AG04449 (cell line): ENCODE results near the gene TM4SF1.

Experiments
- CTCF ChIA-PET: fragments of 350-600 bp; formaldehyde crosslinking; extraction: SDS; loops from one replicate; lab custom pipeline; 2021; ENCODE audit warnings: antibody characterized with exemption; lab: Yijun Ruan, JAX
- POLR2A ChIA-PET: fragments of 400-600, 350-600 bp; formaldehyde crosslinking; extraction: SDS; loops from one replicate; lab custom pipeline; 2020; ENCODE audit warnings: antibody characterized with exemption, inconsistent platforms; lab: Yijun Ruan, JAX
- DNase-seq: peaks from one replicate; pipeline ENCODE4 v3.0.0-alpha.2; 2010; ENCODE audit warnings: low read depth, low spot score
- H3K4me3 ChIP-seq: 2 replicates; pipeline ENCODE4 v1.5.1; 2011; ENCODE audit warnings: low read depth, mild to moderate bottlenecking, control low read depth, low read length
- TF ChIP-seq, protein P1 (sequence below): IDR thresholded peaks from one replicate; pipeline ENCODE4 v1.5.1; 2011; ENCODE audit warnings: mild to moderate bottlenecking, moderate library complexity, low read length, control low read depth, inconsistent platforms; ENCODE audit not compliant: insufficient read depth; ENCODE audit errors: missing control alignments

Gene TM4SF1

DNA sequence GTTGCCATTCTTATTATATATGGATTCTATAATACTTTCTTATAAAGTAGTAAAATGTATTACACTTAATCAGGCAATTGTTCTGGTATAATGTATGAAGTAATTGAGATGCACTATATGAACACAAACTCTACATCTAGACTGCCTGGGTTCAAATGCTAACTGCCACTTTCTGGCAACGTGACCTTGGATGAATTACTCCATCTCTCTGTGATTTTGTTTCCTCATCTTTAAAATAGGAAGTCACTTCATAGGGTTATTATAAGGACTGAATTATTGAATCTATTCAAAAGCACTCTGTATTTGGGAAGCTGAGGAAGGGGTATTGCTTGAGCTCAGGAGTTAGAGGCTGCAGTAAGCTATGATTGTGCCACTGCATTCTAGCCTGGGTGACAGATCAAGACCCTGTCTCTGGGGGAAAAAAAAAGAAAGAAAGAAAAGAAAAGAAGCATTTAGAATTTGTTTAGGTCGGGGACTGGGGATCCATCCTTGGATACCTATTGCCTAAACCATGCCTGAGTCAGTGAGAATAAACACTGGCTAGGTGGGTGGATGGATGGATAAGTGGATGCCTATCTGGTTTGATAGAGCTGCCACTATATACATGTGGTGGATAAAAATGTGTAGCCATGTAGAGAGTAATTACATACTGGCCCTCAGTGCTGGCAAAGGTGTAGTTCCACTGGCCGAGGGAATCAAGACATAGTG lies 2.5 kb downstream of the TM4SF1 start:
- TF ChIP-seq, protein P1, sequence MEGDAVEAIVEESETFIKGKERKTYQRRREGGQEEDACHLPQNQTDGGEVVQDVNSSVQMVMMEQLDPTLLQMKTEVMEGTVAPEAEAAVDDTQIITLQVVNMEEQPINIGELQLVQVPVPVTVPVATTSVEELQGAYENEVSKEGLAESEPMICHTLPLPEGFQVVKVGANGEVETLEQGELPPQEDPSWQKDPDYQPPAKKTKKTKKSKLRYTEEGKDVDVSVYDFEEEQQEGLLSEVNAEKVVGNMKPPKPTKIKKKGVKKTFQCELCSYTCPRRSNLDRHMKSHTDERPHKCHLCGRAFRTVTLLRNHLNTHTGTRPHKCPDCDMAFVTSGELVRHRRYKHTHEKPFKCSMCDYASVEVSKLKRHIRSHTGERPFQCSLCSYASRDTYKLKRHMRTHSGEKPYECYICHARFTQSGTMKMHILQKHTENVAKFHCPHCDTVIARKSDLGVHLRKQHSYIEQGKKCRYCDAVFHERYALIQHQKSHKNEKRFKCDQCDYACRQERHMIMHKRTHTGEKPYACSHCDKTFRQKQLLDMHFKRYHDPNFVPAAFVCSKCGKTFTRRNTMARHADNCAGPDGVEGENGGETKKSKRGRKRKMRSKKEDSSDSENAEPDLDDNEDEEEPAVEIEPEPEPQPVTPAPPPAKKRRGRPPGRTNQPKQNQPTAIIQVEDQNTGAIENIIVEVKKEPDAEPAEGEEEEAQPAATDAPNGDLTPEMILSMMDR, result no peak
- no peak overlapping the region; the same call in 1 of the 2 replicates for H3K4me3 ChIP-seq
- ChIA-PET POLR2A (no interaction called here), CTCF (interaction anchor here (1.0 to 3.5 kb wide), 3 partner anchors 10 to 105 kb away, joined by 3 to 25 read pairs (median 11); no protein-coding TSS in a partner anchor)
- no peak for DNase-seq

DNA sequence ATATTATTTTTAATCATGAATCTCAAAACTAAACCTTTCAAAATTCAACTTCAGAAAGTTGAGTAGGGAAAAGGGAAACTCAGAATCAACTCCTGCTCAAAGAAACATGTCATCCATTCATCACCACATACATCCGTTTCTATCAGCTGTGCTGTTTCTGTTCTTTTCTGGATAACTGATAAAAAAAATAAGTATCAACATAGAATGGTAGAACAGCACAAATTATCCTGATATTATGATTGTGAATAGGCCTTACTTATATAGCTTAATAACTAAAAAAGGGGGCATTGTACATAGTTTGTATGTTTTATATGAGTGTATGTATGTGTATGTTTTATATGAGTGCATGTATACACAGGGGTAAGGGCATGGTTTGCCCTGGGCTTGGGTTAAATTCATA lies 3.1 kb downstream of the TM4SF1 start:
- ChIA-PET CTCF (interaction anchor here (0.8 to 3.5 kb wide), 5 partner anchors 11 to 392 kb away, joined by 3 to 25 read pairs (median 11); no protein-coding TSS in a partner anchor), POLR2A (no interaction called here)
- DNase-seq, result no peak
- TF ChIP-seq, protein P1, result no peak
- H3K4me3 ChIP-seq, result no peak overlapping the region

DNA sequence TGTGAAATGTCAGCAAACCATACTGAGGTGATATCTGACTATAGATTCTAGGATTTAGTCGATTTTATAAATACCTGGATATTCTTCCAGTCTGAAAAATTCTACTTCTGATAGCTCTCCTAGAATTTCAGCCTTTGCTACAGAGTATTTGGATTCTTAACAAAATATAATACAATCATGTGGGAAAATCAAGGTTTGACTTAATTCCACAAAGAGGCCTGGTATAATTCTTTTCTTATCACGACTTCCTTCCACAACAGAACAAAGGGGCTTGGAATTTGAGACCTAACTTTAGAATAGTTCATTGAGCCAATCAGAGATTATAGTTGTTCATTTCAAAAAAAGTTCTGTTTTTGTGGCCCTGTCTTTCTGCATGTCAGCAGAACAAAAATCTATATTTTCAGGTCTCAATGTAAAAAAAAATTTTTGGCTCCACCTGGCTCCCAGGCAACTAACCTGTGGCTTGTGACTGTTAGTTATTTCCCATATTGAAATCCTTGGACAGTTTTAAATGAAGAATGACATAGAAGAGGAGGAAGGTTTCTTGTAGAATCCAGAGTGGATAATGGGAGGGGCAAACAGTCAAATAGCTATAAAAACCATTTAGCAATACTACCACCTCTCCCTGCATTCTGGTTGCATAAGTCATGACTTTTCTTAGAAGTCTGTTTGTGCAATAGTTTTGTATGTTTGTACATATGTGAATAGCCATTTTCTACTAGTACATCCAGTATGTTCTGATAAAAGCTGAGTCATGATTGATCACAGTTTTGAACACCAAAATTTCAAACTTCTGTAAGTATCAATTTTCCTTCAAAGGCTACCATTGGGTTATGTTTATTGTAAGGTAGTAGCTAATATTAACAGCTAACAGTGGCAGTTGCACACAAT lies 4.0 kb downstream of the TM4SF1 start:
- ChIA-PET CTCF (interaction anchor here (0.8 to 3.5 kb wide), 9 partner anchors 10 to 393 kb away, joined by 3 to 25 read pairs (median 8); no protein-coding TSS in a partner anchor), POLR2A (no interaction called here)
- TF ChIP-seq, protein P1, result no peak
- no peak for DNase-seq
- no peak overlapping the region for H3K4me3 ChIP-seq

DNA sequence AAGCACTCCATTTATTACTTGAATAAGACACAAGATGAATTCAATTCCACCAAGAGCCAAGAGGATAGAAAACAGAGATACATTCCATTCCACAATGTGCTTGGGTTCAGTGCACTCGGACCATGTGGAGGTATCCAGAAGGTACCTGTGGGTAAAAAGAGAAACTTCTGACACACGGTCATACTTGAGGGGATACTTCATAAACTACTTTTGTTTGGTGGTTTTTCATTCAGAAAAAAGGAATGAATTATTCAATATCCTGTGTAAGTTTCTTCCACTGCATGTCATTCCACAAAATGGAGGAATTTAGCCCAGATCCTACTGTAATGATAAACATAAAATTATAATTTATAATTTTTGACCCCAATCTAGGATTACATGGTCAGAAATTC lies 5.7 kb downstream of the TM4SF1 start:
- ChIA-PET CTCF (interaction anchor here (1.9 to 3.5 kb wide), 3 partner anchors 19 to 252 kb away, joined by 7 to 25 read pairs (median 11); no protein-coding TSS in a partner anchor), POLR2A (no interaction called here)
- TF ChIP-seq, protein P1, result no peak
- no peak overlapping the region for H3K4me3 ChIP-seq
- DNase-seq, result no peak

DNA sequence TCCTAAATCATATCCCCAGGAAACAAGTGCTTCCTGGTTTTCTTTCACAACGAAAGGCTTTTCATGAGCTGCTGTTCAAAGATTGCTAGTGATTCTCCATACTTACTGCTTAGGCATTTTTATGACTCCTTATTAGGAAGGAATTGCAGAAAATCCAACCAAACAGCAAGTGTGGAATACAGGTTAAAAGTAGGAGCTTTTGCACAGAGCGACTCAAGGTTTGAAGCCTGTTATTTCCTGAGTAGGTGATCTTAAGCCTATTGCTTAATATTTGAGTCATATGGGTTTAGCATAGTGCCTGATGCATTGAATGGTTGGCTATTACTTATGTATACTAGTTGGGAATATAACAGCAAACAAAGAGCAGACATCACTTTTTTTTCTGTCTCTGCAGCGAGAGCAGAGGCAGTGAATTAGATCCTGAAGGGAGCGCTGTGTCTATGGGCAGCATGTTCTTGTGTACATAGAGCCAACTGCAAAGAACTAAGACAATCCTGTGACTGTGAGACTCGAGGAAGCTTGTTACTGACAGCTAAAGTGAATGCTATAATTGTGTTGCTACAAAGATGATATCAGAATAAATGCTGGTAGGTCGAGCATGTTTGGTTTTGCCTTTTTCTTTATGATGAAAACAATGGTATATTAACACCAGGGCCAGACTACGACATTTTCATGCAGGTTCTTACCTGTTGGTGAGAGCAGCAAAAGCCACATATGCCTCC lies 6.3 kb downstream of the TM4SF1 start:
- ChIA-PET CTCF (interaction anchor here (1.2 to 3.1 kb wide), 7 partner anchors 11 to 251 kb away, joined by 3 to 11 read pairs (median 5); no protein-coding TSS in a partner anchor), POLR2A (no interaction called here)
- H3K4me3 ChIP-seq, result no peak overlapping the region
- TF ChIP-seq, protein P1, result no peak
- no peak for DNase-seq
